Stomach smooth muscle (tissue), 2 donors: ENCODE results near the gene TUSC7.

Source experiments
- H3K27ac ChIP-seq: one replicate; pipeline ENCODE4 v1.7.0; 2013; ENCODE audit warnings: mild to moderate bottlenecking, low read length, inconsistent platforms
- H3K27me3 ChIP-seq, 2 donors: one replicate each; pipeline ENCODE4 v1.7.0; 2013; ENCODE audit warnings: low read length in 2 of 2; ENCODE audit not compliant: insufficient read depth in 2 of 2, control insufficient read depth in 1 of 2
- H3K36me3 ChIP-seq, 2 donors: one replicate each; pipeline ENCODE4 v1.7.0; 2013; ENCODE audit warnings: low read length in 2 of 2; ENCODE audit not compliant: control insufficient read depth in 2 of 2, insufficient read depth in 2 of 2
- H3K4me1 ChIP-seq: one replicate; pipeline ENCODE4 v1.7.0; 2013; ENCODE audit warnings: low read length; ENCODE audit not compliant: control insufficient read depth, insufficient read depth
- H3K4me3 ChIP-seq, 2 donors: one replicate each; pipeline ENCODE4 v1.7.0; 2013; ENCODE audit warnings: low read length in 2 of 2
- H3K9ac ChIP-seq, 2 donors: one replicate each; pipeline ENCODE4 v1.7.0; 2013; ENCODE audit warnings: low read length in 2 of 2, mild to moderate bottlenecking in 1 of 2
- H3K9me3 ChIP-seq, 2 donors: one replicate each; pipeline ENCODE4 v1.7.0; 2013; ENCODE audit warnings: low read length in 2 of 2; ENCODE audit not compliant: control insufficient read depth in 2 of 2
- donor health status: healthy.
- donor health status: Pancreatic carcinoma.

TUSC7 gene

DNA sequence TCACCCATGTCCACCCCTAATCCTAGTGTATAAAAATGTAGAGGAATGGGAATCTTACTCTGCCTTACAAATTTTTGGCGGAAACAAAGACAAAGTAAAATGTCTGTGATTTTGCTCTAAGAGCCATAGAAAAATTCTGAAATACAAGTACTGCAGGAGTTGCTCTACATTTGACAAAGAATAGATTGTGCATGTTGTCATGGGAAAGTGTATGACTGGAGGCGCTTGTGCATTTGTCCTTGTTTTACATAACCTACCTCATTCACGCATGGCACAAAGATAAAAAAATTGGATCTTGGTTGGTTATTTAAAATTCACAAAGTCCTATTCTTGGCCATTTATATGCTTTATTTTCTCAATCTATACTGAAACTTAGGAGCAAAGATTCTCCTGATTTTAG is 2.0 kb upstream of the TUSC7 start:
- Histone ChIP-seq H3K9ac (no peak overlapping the region), H3K27me3 (no peaks in the 10 kb centered on the region), H3K9me3 (no peaks in the 10 kb centered on the region), H3K27ac (no peak overlapping the region), H3K4me1 (no peaks in the 10 kb centered on the region), H3K4me3 (no peak overlapping the region), H3K36me3 (no peaks in the 10 kb centered on the region)

DNA sequence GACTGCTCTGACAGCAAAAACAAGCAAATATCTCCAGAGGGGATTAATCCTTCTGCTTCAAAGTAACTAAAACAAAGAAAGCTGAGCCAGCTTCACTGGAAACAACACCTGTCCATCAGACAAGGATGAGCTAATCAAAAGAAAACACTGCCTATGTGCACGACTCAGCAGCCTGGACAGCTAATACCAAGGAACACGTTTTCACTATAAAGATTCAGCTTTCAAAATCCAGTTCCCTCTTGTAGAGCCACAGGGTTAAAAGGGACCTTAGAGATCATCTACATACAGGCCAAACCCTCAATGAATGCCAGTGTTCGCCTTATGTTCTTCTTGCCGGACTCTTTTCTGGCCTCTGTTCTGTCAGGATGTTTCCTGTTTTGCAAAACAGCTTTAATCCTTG is 6.9 kb downstream of the TUSC7 start:
- Histone ChIP-seq H3K9me3 (no peaks in the 10 kb centered on the region), H3K27me3 (no peaks in the 10 kb centered on the region), H3K9ac (no peak overlapping the region), H3K27ac (no peak overlapping the region), H3K4me1 (no peaks in the 10 kb centered on the region), H3K4me3 (no peak overlapping the region), H3K36me3 (no peaks in the 10 kb centered on the region)

DNA sequence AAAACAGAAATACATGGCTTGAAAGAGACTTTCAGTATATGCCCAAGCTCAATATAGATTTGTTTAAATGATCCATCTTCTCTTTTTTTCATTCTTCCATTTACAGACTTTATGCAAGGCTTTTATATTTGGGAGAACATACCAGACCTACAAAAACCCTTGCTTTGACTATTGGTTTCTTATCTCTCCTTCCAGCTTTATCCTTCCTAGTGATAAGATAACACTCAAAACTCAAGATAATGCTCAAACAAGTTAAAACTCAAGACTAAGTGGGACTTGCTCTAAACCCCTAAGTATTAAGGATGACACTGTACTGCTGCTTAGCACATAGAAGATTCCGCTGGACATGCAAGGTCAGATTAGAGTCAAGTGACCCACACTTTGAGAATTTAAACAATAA is 8.0 kb downstream of the TUSC7 start:
- no peak overlapping the region for H3K9ac ChIP-seq

DNA sequence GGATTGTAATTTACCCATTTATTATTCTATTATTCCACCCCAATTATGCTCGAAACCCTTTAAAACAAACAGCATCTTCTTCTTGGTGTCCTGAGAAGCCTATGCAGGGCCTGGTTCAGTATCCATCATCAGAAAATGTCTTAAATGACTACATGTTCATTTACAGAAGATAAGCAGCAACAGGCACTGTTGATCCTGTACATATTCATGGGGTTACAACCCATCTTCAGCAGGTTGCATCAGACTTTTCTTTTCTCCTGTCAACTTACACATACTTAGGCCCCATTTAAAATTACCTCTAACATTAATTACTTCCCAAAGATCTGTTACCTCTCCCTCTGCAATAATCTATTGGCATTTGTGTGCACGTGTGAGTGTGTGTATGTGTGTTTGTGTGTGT is 18.9 kb downstream of the TUSC7 start:
- Histone ChIP-seq H3K27me3 (no peaks in the 10 kb centered on the region), H3K9me3 (no peaks in the 10 kb centered on the region), H3K4me3 (no peak overlapping the region), H3K9ac (no peak overlapping the region), H3K27ac (no peak overlapping the region), H3K4me1 (no peaks in the 10 kb centered on the region), H3K36me3 (no peaks in the 10 kb centered on the region)

More for the DNA sequence above, 8.0 kb downstream of the TUSC7 start:
- Histone ChIP-seq H3K27me3 (no peaks in the 10 kb centered on the region), H3K4me1 (no peaks in the 10 kb centered on the region), H3K27ac (no peak overlapping the region), H3K4me3 (no peak overlapping the region), H3K9me3 (no peaks in the 10 kb centered on the region), H3K36me3 (no peaks in the 10 kb centered on the region)

DNA sequence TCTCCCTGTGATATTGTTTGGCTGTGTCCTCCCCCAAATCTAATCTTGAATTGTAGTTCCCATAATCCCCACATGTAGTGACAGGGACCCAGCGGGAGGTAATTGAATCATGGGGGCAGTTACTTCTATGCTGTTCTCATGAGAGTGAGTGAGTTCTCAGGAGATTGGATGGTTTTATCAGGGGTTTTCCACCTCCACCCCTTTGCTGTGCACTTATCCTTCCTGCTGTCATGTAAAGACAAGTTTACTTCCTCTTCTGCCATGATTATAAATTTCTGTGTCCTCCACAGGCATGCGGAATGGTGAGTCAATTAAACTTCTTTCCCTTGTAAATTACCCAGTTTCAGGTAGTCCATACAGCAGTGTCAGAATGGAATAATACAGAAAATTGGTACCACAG is 24.7 kb downstream of the TUSC7 start:
- H3K27me3 ChIP-seq, result no peaks in the 10 kb centered on the region
- H3K9me3 ChIP-seq, result no peaks in the 10 kb centered on the region
- no peak overlapping the region for H3K4me3 ChIP-seq
- H3K36me3 ChIP-seq, result no peaks in the 10 kb centered on the region
- no peaks in the 10 kb centered on the region for H3K4me1 ChIP-seq
- no peak overlapping the region for H3K27ac ChIP-seq
- H3K9ac ChIP-seq, result no peak overlapping the region

DNA sequence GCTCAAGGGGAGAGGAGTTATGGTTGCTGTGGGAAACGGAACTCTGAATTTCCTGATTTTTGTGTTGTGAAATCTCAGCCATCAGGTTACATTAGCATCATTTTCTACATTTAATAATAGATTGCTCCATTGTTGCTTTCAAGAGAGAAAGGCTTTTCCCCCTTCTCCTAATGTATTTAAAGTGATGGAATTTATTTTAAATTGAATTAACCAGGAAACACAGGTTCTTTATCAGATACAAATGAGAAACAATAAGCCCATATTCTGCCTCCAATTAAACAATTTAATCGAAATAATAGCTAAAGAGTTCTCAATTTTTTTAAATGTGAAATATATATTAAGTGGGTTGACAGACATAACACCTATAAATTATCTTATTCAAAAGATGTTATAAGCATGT is 30.1 kb downstream of the TUSC7 start:
- Histone ChIP-seq H3K36me3 (no peaks in the 10 kb centered on the region), H3K27me3 (no peaks in the 10 kb centered on the region), H3K9me3 (no peaks in the 10 kb centered on the region), H3K4me1 (no peaks in the 10 kb centered on the region), H3K9ac (no peak overlapping the region), H3K27ac (no peak overlapping the region), H3K4me3 (no peak overlapping the region)

DNA sequence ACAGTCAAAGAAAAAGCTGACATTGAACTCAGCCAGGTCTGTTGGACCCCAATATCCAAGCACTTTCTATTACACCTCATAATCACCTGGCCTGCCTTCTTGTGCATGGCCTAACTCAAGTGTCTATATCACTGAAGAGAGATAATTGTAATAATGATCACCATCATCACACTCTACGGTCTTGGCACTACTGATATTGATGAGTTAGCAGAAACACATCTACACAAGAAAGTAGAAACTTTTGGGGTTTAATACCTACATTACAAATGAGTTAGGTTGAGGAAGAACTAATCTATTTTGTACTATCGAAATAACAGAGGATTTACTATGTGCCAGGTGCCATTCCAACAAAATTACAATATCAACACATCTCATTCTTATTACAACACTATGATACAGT is 30.7 kb downstream of the TUSC7 start:
- no peaks in the 10 kb centered on the region for H3K4me1 ChIP-seq
- no peaks in the 10 kb centered on the region for H3K27me3 ChIP-seq
- H3K9ac ChIP-seq, result no peak overlapping the region
- H3K4me3 ChIP-seq, result no peak overlapping the region
- no peaks in the 10 kb centered on the region for H3K9me3 ChIP-seq
- H3K36me3 ChIP-seq, result no peaks in the 10 kb centered on the region
- no peak overlapping the region for H3K27ac ChIP-seq

DNA sequence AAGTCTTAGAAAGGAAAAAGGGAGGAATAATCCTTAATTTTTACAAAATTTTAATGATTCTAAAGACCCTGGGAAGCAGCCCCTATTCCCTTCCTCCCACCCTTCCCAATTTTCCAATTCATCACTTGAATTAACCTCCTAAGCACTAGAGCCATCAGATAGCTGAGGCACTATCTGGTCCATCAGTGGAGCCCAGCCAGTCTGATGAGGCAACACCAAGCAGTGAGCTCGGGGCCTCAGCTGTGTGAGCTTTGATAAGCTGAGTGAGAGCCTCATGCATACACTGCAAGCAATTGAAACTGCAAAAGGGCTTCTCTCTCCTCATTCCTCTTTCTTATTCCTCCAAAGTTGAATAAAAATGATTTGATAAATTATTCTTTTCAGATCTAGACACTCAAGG is 31.9 kb downstream of the TUSC7 start:
- Histone ChIP-seq H3K9ac (no peak overlapping the region), H3K9me3 (no peaks in the 10 kb centered on the region), H3K36me3 (no peaks in the 10 kb centered on the region), H3K4me1 (no peaks in the 10 kb centered on the region), H3K27me3 (no peaks in the 10 kb centered on the region), H3K4me3 (no peak overlapping the region), H3K27ac (no peak overlapping the region)

DNA sequence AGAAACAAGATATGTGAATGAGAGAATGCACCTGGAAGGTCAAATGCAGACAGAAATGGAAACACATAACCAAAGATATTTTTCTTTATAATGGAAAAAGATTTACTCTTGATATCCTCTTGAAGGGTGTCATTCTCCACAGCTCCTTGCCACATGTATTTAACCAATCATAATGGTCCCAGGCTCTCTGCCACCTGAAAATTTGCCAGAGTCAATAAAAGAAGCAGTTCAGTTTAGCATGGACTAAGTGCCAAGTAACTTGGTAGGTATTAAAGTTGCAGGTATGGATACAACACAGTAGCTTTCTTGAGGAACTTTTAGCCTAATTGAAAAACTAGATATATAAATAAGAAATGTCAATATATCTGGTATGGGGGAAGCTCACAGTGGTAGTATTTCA is 33.5 kb downstream of the TUSC7 start:
- Histone ChIP-seq H3K9ac (no peak overlapping the region), H3K4me3 (no peak overlapping the region), H3K27me3 (no peaks in the 10 kb centered on the region), H3K36me3 (no peaks in the 10 kb centered on the region), H3K27ac (no peak overlapping the region), H3K4me1 (no peaks in the 10 kb centered on the region), H3K9me3 (no peaks in the 10 kb centered on the region)

DNA sequence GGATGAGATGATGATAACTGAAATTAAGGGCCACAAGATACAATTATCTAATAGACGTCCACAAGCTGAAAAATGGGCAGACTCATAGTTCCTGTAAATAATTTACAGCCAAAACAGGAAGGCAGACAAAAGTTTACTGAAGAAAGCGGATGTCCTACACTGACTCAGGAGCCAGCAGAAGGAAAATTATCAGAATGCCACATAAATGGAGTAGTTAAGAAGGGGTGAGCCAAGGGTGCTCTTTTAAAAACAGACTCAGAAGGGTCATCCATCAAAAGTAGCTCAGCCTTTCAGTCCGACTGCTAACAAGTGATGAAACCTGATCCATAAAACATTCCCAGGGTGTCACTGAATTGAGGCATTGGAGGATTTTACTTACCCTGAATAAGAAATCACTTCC is 39.8 kb downstream of the TUSC7 start:
- H3K27me3 ChIP-seq, result no peaks in the 10 kb centered on the region
- H3K36me3 ChIP-seq, result no peaks in the 10 kb centered on the region
- H3K4me3 ChIP-seq, result no peak overlapping the region
- H3K9me3 ChIP-seq, result no peaks in the 10 kb centered on the region
- no peak overlapping the region for H3K27ac ChIP-seq
- no peaks in the 10 kb centered on the region for H3K4me1 ChIP-seq
- H3K9ac ChIP-seq, result no peak overlapping the region

DNA sequence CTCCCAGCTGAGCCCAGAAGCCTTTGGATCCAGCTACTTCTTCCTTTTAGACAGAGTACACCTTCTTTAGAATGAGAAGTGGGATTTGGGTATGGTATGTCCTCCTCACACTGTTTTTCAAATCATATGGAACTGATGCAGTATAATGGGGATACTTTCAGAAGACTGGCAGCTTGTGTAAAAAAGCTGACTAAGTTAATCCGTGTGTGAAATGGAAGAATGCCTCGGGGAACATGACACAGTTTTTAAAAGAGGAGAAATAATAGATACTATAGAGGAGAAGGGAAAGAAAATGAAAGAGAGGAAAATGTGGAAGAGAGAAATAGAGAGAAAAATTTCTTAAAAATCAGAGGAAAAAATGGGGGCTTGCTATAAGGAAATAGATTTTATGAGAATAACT is 47.7 kb downstream of the TUSC7 start:
- no peaks in the 10 kb centered on the region for H3K9me3 ChIP-seq
- no peak overlapping the region for H3K4me3 ChIP-seq
- H3K27ac ChIP-seq, result no peak overlapping the region
- H3K36me3 ChIP-seq, result no peaks in the 10 kb centered on the region
- H3K27me3 ChIP-seq, result no peaks in the 10 kb centered on the region
- H3K9ac ChIP-seq, result no peak overlapping the region
- H3K4me1 ChIP-seq, result no peaks in the 10 kb centered on the region

DNA sequence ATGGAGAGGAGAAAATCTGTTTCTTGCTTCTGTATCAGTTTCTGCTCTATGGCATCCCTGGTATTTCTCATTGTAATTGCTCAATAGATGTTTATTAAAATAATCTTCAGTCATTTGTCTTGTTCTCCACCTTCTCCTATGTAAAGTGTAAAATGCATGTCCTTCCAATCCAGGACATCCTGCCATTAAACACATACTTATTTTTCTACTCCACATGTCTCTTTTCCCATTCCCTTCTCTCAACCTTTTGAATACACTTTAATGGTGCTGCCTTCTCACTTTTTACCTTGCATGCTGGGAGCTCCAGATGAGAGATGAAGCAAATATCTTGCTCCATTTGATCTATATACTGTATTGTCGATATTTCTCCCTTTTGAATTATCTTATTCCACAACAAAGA is 49.7 kb downstream of the TUSC7 start:
- H3K9me3 ChIP-seq, result no peaks in the 10 kb centered on the region
- no peak overlapping the region for H3K9ac ChIP-seq
- no peaks in the 10 kb centered on the region for H3K36me3 ChIP-seq
- H3K4me1 ChIP-seq, result no peaks in the 10 kb centered on the region
- H3K4me3 ChIP-seq, result no peak overlapping the region
- H3K27me3 ChIP-seq, result no peaks in the 10 kb centered on the region
- H3K27ac ChIP-seq, result no peak overlapping the region
